SK-N-SH (cell line): Measurements from ENCODE around the gene RANBP9. TPM values are rescaled to one million over a fixed set of nuclear protein-coding genes. Genes with fewer than 3 reads are reported as not detected.

Experiments used
- CTCF ChIA-PET: fragments of 300-600, 350-600 bp; formaldehyde crosslinking; extraction: SDS; loops from one replicate; lab custom pipeline; 2021; lab: Yijun Ruan, JAX
- POLR2A ChIA-PET: fragments of 350-600 bp; sonication (Branson Sonifier 250); formaldehyde crosslinking; extraction: SDS; loops from one replicate; lab custom pipeline; 2020; ENCODE audit warnings: antibody characterized with exemption, inconsistent platforms; lab: Yijun Ruan, JAX
- DNase-seq: peaks from one replicate; pipeline ENCODE4 v3.0.0; 2012
- H2AFZ ChIP-seq: fragments of 200-600 bp; sonication (generic); 2 replicates; pipeline ENCODE4 v1.8.1; 2016; ENCODE audit warnings: antibody characterized with exemption, mild to moderate bottlenecking, low read depth
- H3F3A ChIP-seq: fragments of 200-600 bp; sonication (generic); replicated peaks from 2 replicates; pipeline ENCODE3; 2016; ENCODE audit warnings: antibody characterized with exemption, mild to moderate bottlenecking; ENCODE audit not compliant: insufficient read depth
- H3K27ac ChIP-seq, 2 experiments: fragments of 200-500 bp in 1 of 2; fragments of 200-600 bp in 1 of 2; sonication (Bioruptor generic) in 1 of 2; sonication (generic), shearing (Covaris generic) in 1 of 2; 2 replicates each; pipeline versions ENCODE4 v1.5.1 to v1.6.1; 2014 to 2016; ENCODE audit warnings: low read depth in 2 of 2, inconsistent platforms in 1 of 2, low read length in 1 of 2, mild to moderate bottlenecking in 1 of 2, mixed read lengths in 1 of 2
- H3K27me3 ChIP-seq: fragments of 200-600 bp; sonication (generic), shearing (Covaris generic); 2 replicates; pipeline ENCODE4 v1.6.1; 2016; ENCODE audit warnings: mixed run types; ENCODE audit not compliant: insufficient read depth
- H3K36me3 ChIP-seq, 2 experiments: fragments of 200-500 bp in 1 of 2; fragments of 200-600 bp in 1 of 2; sonication (Bioruptor generic) in 1 of 2; sonication (generic) in 1 of 2; replicated peaks in 1 of 2; 2 replicates each; pipeline versions ENCODE3 to v1.5.1; 2014 to 2016; ENCODE audit warnings: low read length in 1 of 2, mild to moderate bottlenecking in 1 of 2; ENCODE audit not compliant: insufficient read depth in 2 of 2, control insufficient read depth in 1 of 2
- H3K4me1 ChIP-seq, 2 experiments: fragments of 200-500 bp in 1 of 2; fragments of 200-600 bp in 1 of 2; sonication (Bioruptor generic) in 1 of 2; sonication (generic), shearing (Covaris generic) in 1 of 2; 2 replicates each; pipeline versions ENCODE4 v1.5.1 to v1.6.1; 2014 to 2016; ENCODE audit warnings: low read depth in 1 of 2, low read length in 1 of 2, mixed run types in 1 of 2; ENCODE audit not compliant: insufficient read depth in 2 of 2, control insufficient read depth in 1 of 2
- H3K4me2 ChIP-seq: fragments of 200-600 bp; sonication (generic), shearing (Covaris generic); 2 replicates; pipeline ENCODE4 v1.6.1; 2017; ENCODE audit warnings: mixed run types
- H3K4me3 ChIP-seq, 2 experiments: fragments of 200-500 bp in 1 of 2; fragments of 200-600 bp in 1 of 2; sonication (Bioruptor generic) in 1 of 2; sonication (generic), shearing (Covaris generic) in 1 of 2; 2 replicates each; pipeline versions ENCODE4 v1.5.1 to v1.8.1; 2014 to 2016; ENCODE audit warnings: low read depth in 2 of 2, inconsistent platforms in 1 of 2, low read length in 1 of 2, mild to moderate bottlenecking in 1 of 2, mixed read lengths in 1 of 2, moderate library complexity in 1 of 2
- H3K79me2 ChIP-seq: fragments of 200-600 bp; sonication (generic); 2 replicates; pipeline ENCODE4 v1.8.1; 2017; ENCODE audit warnings: mild to moderate bottlenecking; ENCODE audit not compliant: insufficient read depth
- H3K9ac ChIP-seq: fragments of 200-600 bp; sonication (generic); 2 replicates; pipeline ENCODE4 v1.6.1; 2017; ENCODE audit warnings: mixed run types
- H3K9me2 ChIP-seq: fragments of 200-600 bp; sonication (generic); 2 replicates; pipeline ENCODE4 v1.6.1; 2017; ENCODE audit warnings: mixed run types
- H3K9me3 ChIP-seq: fragments of 200-600 bp; sonication (generic); 2 replicates; pipeline ENCODE4 v1.6.1; 2017; ENCODE audit warnings: mixed run types, mild to moderate bottlenecking, moderate library complexity
- H4K20me1 ChIP-seq: fragments of 200-600 bp; sonication (generic); 2 replicates; pipeline ENCODE4 v1.6.1; 2017; ENCODE audit warnings: mild to moderate bottlenecking, mixed run types; ENCODE audit not compliant: insufficient read depth
- CHD2 ChIP-seq: fragments of 150-350 bp; IDR thresholded peaks from 2 replicates; pipeline ENCODE4 v1.6.1; 2018; ENCODE audit warnings: low read length; ENCODE audit not compliant: partially characterized antibody
- FOSL2 ChIP-seq: IDR thresholded peaks from 2 replicates; pipeline ENCODE4 v1.4.0; 2012; ENCODE audit warnings: low read depth, mild to moderate bottlenecking, moderate library complexity, borderline replicate concordance
- FOXJ3 ChIP-seq: sonication (generic); formaldehyde crosslinking; IDR thresholded peaks from 2 replicates; pipeline ENCODE4 v1.5.1; 2020; ENCODE audit warnings: mild to moderate bottlenecking, missing genetic modification reagents
- FOXM1 ChIP-seq: IDR thresholded peaks from 2 replicates; pipeline ENCODE4 v1.4.0; 2012; ENCODE audit warnings: low read depth, mild to moderate bottlenecking
- NFIC ChIP-seq: IDR thresholded peaks from 2 replicates; pipeline ENCODE4 v1.4.0; 2012; ENCODE audit warnings: borderline replicate concordance
- NRF1 ChIP-seq: IDR thresholded peaks from 2 replicates; pipeline ENCODE4 v1.6.1; 2012; ENCODE audit warnings: low read depth, mild to moderate bottlenecking, low read length
- POLR2AphosphoS5 ChIP-seq: IDR thresholded peaks from 2 replicates; pipeline ENCODE4 v1.6.1; 2012; ENCODE audit warnings: low read depth, low read length
- RCOR1 ChIP-seq: fragments of 150-350 bp; IDR thresholded peaks from 2 replicates; pipeline ENCODE4 v1.6.1; 2017; ENCODE audit warnings: antibody characterized with exemption, low read length
- TAF1 ChIP-seq: IDR thresholded peaks from 2 replicates; pipeline ENCODE4 v1.6.1; 2012; ENCODE audit warnings: low read depth, mild to moderate bottlenecking, low read length, moderate library complexity, borderline replicate concordance
- TCF12 ChIP-seq: IDR thresholded peaks from 2 replicates; pipeline ENCODE4 v1.4.0; 2012
- YY1 ChIP-seq: IDR thresholded peaks from 2 replicates; pipeline ENCODE4 v1.4.0; 2012; ENCODE audit warnings: low read depth, mild to moderate bottlenecking
- WGBS: methylation state at CpG from one replicate; pipeline ENCODE4 v1.1.6; 2017; ENCODE audit warnings: low lambda C conversion rate; 5-methylcytosine and 5-hydroxymethylcytosine counted together
- polyA plus RNA-seq, 3 experiments: library from polyadenylated mRNA; depleted of rRNA; stranded (reverse); fragments of >200 nt; gene quantifications; 2 replicates each; pipeline ENCODE4 v1.2.3, GENCODE V29; 2012
- TF ChIP-seq, protein P1 (sequence below): IDR thresholded peaks from 2 replicates; pipeline ENCODE4 v1.4.0; 2012; ENCODE audit warnings: low read depth
- TF ChIP-seq, protein P2 (sequence below): IDR thresholded peaks from 2 replicates; pipeline ENCODE4 v1.4.0; 2012; ENCODE audit warnings: low read depth, borderline replicate concordance
- TF ChIP-seq, protein P3 (sequence below): IDR thresholded peaks from 2 replicates; pipeline ENCODE4; 2012
- TF ChIP-seq, protein P4 (sequence below): fragments of 200-600 bp; sonication (generic); IDR thresholded peaks from 2 replicates; pipeline ENCODE4 v1.6.1; 2017; ENCODE audit warnings: antibody characterized with exemption, mild to moderate bottlenecking, moderate library complexity

RANBP9 gene
- polyA plus RNA-seq, 1 of the 3 experiments (the other 2 are of a cell fraction) = 20.4 TPM

DNA sequence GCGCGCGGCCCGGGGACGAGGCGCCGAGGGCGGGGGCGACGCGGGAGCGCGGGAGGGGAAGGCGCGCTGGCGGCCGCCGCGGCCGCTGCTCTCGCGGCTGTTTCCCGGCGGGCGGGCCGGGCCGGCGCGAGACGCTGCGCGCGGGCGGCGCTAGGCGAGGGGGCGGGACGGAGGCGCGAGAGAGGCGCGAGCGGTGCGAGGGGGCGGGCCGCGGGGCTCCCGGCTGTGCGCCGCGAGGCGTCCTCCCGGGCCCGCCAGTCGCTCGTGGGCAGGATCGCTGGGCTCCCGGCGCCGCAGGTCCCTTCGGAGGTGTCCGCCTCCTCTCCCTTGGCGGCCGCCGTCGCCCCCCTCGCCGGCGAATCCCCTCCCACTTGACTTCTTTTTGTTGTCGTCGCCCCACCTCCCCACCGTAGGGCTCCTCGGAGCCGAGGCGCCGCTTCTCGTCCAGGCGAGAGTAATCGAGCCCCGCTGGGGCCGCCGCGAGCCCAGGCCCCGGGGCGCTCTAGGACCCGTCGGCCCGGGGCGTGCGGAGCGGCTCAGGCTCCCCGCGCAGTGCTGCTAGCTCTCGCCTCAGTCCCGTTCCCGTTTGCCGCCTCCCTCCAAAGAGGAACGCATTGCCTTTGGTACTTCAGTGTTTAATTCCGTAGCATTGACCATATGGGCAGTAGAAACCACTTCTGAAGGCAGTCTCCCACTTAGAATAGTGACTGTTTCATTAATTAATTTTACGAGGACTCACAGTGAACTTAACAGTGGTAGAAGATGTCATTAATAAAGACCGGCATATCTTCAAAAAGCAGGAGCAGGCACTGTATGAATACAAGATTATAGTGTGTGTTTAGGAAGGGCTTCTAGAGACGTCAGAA lies at the start of gene RANBP9 (continued):
- TF ChIP-seq FOXJ3 (CRISPR knock-in tag) (no peak), CHD2 (no peak), RCOR1 (0 out of 2 replicates have a peak, but pooled peaks have one; percentile 9), NRF1 (peak; percentile 66), FOSL2 (no peak), TCF12 (no peak; the same call in 1 of the 2 replicates), TAF1 (peak; percentile 67; the same call in 1 of the 2 replicates), POLR2AphosphoS5 (0 out of 2 replicates have a peak, but pooled peaks have one; percentile 61), FOXM1 (no peak)
- TF ChIP-seq, protein P1, sequence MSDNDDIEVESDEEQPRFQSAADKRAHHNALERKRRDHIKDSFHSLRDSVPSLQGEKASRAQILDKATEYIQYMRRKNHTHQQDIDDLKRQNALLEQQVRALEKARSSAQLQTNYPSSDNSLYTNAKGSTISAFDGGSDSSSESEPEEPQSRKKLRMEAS = no peak
- TF ChIP-seq, protein P2, sequence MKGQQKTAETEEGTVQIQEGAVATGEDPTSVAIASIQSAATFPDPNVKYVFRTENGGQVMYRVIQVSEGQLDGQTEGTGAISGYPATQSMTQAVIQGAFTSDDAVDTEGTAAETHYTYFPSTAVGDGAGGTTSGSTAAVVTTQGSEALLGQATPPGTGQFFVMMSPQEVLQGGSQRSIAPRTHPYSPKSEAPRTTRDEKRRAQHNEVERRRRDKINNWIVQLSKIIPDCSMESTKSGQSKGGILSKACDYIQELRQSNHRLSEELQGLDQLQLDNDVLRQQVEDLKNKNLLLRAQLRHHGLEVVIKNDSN = no peak
- TF ChIP-seq, protein P3, sequence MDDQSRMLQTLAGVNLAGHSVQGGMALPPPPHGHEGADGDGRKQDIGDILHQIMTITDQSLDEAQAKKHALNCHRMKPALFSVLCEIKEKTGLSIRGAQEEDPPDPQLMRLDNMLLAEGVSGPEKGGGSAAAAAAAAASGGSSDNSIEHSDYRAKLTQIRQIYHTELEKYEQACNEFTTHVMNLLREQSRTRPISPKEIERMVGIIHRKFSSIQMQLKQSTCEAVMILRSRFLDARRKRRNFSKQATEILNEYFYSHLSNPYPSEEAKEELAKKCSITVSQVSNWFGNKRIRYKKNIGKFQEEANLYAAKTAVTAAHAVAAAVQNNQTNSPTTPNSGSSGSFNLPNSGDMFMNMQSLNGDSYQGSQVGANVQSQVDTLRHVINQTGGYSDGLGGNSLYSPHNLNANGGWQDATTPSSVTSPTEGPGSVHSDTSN = 0 out of 2 replicates have a peak, but pooled peaks have one; percentile 25

DNA sequence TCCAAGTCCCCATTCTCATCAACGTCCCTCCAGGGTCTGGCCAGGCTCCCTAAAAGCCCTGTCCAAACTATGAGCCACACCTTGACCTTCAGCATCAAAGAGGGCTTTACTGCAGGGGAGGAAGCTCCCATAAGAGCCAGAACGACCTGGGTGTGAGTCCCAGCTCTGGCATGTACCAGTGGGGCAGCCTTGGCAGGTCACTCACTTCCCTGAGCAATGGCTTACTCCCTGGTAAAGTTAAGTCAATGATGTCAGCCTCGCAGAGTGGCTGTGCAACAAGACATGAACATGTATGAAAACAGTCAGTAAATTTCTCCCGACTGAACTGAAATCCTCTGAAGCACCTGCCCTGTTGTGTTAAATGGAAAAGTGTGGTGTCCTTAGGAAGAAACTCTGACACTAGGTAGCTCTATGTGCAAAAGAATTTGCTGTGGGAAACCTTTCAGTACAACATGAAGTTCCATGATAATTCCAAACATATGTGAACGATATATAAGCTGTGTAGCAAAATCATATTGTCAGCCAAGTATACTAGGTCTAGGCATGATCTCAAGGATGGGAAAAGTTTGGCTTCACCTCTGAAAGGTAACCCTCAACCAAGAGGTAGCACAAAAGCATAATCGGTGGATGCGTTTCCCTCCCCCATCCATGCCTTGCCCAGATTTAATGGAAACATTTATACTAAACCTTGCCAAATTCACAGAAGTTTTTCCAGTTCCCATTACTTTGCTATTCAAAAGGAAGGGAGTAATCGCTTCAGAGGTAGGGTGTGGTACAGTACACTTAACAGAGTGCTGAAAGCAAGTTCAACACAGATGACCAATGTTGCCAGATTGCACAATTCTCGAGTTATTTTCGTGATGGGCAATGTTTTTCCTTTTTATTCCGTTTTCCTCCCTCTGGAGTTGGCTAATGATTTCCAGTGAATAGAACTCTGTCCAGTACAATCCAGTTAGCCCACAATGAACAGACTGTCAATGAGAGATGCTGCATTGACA lies 49.0 kb upstream of the RANBP9 start:
- Histone ChIP-seq H2AFZ (no peak overlapping the region), H3F3A (no peaks in the 10 kb centered on the region), H4K20me1 (no peaks in the 10 kb centered on the region), H3K9ac (no peak overlapping the region), H3K4me3 (no peak overlapping the region), H3K27me3 (no peaks in the 10 kb centered on the region), H3K9me2 (no peaks in the 10 kb centered on the region)
- 83% methylated on average over 9 of the region's 11 CpGs for WGBS
- ChIA-PET CTCF (interaction anchor here (1.2 kb wide), 1 partner anchor 10 kb away, joined by 3 read pairs; no protein-coding TSS in a partner anchor), POLR2A (no interaction called here)
- DNase-seq = no peak
- TF ChIP-seq YY1 (no peak), TAF1 (no peak), NFIC (no peak)
- TF ChIP-seq, protein P4, sequence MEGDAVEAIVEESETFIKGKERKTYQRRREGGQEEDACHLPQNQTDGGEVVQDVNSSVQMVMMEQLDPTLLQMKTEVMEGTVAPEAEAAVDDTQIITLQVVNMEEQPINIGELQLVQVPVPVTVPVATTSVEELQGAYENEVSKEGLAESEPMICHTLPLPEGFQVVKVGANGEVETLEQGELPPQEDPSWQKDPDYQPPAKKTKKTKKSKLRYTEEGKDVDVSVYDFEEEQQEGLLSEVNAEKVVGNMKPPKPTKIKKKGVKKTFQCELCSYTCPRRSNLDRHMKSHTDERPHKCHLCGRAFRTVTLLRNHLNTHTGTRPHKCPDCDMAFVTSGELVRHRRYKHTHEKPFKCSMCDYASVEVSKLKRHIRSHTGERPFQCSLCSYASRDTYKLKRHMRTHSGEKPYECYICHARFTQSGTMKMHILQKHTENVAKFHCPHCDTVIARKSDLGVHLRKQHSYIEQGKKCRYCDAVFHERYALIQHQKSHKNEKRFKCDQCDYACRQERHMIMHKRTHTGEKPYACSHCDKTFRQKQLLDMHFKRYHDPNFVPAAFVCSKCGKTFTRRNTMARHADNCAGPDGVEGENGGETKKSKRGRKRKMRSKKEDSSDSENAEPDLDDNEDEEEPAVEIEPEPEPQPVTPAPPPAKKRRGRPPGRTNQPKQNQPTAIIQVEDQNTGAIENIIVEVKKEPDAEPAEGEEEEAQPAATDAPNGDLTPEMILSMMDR = no peak
- TF ChIP-seq, all 33 proteins: peak for 0
- Histone ChIP-seq H3K36me3 (no peaks in the 10 kb centered on the region), H3K79me2 (no peaks in the 10 kb centered on the region), H3K27ac (no peak overlapping the region), H3K4me2 (no peak overlapping the region), H3K9me3 (no peaks in the 10 kb centered on the region), H3K4me1 (no peaks in the 10 kb centered on the region)
